ENCODE data around the gene ATOX1.
"Not testable (repeated sequence)": the region's sequence is repeated elsewhere in the genome, so short reads cannot be mapped to it uniquely, and the experiment has no call there.

Gene ATOX1

DNA sequence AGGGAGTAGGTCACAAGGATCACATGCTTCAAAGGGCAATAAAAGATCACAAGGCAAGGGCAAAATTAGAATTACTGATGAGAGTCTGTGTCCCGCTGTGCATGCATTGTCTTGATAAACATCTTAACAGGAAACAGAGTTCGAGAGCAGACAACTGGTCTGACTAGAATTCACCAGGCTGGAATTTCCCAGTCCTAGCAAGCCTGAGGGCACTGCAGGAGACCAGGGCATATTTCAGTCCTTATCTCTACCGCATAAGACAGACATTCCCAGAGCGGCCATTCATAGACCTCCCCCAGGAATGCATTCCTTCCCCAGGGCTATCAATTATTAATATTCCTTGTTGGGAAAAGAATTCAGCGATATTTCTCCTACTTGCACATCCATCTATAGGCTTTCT lies 28.8 kb downstream of the ATOX1 start:
- DNase-seq: not testable (repeated sequence)

GRCh38 chr5:151724360-151724759 lies 34.1 kb downstream of the ATOX1 start:
- DNase-seq: no peak

- no peak for DNase-seq
These were observed 35.9 kb downstream of the ATOX1 start for GRCh38 chr5:151722546-151722945.

DNA sequence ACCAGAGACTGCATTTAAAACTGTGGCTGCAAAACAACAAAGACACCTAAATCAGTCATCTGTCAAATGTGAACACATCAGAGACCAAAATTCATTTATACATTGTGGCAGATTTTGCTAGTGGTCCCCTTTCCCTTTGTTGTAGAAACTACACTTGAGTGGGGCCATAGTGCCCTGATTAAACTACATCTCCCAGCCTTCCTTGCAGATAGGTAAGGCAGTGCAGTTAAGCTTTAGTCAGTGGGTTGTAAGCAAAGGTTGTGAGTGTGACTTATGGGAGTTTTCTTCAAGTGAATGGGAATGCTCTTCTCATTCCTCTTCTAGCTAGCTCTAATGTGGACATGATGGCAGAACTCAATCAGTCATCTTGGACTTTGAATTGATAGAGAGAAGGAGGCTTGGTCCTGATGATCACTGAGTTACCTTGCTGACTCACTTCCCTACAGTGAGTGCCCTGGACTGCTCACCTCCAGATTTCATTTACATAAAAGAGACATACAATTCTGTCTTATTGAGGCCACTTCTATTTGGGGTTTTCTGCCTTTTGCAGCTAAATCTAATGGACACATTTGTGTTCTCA lies 36.5 kb downstream of the ATOX1 start:
- DNase-seq: no peak

- DNase-seq: no peak
These were observed 37.3 kb downstream of the ATOX1 start for GRCh38 chr5:151721087-151721646.

DNA sequence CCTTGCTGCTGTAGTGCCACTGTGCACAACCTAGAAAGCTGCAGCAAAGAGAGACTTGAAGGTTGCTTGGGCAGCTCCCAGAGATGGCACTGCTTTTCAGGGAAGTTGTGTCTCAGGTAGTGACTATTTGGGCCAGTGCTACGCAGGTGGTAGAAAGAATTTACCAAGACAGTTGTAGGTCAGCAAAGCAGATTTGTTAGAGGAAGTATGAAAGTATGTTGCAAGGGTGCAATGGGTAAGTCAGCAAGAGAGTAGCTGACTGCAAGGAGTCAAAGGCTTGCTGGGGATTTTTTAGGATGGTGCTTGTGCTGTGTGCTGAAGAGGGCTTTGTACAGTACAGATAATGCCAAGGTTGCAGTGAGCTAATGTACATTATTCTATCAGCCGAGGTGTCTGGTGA lies 38.2 kb downstream of the ATOX1 start:
- no peak for DNase-seq

DNA sequence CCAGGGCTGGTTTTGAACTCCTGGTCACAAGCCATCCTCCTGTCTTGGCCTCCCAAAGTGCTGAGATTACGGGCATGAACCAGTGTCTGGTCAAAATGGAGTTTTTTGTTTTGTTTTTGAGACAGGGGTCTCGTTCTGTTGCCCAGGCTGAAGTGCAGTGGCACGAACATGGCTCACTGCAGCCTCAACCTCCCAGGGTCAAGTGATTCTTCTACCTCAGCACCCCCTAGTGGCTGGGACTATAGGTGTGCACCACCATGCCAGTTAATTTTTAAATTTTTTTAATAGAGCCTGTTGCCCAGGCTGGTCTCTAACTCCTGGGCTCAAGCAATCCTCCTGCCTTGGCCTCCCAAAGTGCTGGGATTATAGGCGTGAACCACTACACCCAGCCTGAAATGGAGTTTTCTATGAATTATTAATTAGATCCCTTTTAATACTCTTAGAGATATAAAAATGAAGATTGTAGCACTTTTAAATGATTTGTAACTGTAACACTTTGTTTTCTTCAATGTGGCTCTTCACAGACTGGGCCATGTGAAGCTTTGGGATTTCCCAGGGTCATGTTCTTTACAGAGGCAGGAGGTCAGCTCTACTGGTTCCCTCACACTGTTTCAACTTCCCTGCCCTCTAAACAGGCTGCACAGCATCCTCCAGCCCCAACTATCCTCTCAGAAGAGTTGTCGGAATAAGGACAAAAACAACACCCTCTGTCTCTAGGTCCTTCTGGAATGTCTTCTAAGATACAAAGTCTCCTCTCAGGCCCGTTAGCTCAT lies 39.0 kb downstream of the ATOX1 start:
- no peak for DNase-seq

DNA sequence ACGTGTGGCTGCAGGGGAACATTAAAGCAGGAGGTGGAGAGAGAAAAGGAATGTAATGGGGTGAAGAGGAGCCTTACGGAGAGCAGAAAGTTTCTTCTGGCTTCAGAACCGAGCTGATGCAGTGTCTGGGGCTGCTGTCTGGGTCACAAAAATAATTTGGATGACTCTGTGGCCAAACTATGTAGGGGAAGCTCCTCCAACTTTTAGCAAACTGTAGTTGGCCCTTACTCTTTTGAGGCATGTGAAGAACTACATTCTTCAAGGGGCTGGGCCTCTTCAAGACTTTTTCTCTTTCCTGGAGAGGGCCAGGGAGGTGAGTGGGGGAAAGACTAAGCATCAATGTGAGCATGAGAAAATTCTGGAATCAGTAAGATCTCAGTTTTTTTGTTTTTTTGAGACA lies 39.8 kb downstream of the ATOX1 start:
- DNase-seq: no peak

GRCh38 chr5:151718153-151718552 lies 40.3 kb downstream of the ATOX1 start:
- DNase-seq: no peak

- DNase-seq: no peak
These were observed 41.0 kb downstream of the ATOX1 start for GRCh38 chr5:151717416-151717815.

GRCh38 chr5:151709109-151709735 lies 49.2 kb downstream of the ATOX1 start:
- DNase-seq: no peak

GRCh38 chr5:151708126-151708525 lies 50.3 kb downstream of the ATOX1 start:
- no peak for DNase-seq

GRCh38 chr5:151707567-151707966 lies 50.9 kb downstream of the ATOX1 start:
- DNase-seq: no peak

GRCh38 chr5:151706906-151707305 lies 51.5 kb downstream of the ATOX1 start:
- no peak for DNase-seq

DNA sequence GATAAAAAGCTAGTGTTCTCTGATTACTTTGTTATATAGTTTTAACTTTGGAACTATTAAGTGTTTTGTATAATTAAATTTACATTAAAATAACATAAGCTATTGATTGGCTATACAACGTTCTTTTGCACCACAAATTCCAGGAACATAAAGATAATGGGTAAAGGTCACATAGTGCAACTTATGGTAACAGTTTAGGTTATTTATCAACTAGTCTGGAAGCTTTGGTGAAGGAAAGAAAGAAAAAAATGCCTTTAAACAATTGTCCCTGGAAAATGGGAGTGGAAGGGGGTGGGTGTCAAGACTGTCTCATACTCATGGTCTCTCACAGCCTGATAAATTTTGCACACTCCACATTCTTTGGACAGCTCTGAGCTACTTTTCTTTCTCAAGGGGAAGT lies 54.7 kb downstream of the ATOX1 start:
- DNase-seq: no peak

GRCh38 chr5:151703227-151703626 lies 55.2 kb downstream of the ATOX1 start:
- DNase-seq: no peak

GRCh38 chr5:151700820-151701219 lies 57.6 kb downstream of the ATOX1 start:
- DNase-seq: no peak

- no peak for DNase-seq
These were observed 58.1 kb downstream of the ATOX1 start for GRCh38 chr5:151700296-151700695.

DNA sequence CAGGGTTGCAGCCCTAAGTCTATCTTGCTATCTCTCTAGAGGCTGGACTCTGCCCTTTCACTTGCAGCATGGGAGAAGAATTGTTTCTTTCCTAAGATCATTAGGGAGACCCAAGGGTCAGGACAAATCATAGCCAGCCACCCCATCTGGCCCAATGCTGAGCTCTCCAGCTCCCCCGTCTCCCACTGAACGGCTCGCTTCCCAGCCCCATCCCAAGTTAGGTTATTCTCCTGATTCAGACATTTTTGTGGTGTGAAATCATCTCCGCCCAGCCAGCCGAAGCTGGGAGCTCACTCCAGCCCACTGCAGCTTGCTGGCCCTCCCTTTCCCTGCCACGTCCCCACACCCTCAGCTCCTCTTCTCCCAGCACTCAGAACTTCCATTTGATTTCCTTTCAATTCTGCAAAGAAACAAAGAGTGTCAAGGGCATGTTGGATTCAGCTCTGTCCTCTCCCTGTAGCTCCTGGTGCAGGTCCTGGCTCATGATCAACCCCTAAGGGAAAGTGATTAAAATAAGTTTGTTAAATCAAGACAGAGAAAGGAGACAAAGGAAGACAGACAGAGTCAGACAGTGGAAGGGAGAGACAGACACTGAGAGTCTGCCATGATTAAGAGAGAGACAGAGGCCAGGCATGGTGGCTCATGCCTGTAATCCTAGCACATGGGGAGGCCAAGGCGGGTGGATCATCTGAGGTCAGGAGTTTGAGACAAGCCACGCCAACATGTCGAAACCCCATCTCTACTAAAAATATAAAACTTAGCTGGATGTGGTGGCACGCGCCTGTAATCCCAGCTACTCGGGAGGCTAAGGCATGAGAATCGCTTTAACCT lies 59.1 kb downstream of the ATOX1 start:
- DNase-seq: no peak

DNA sequence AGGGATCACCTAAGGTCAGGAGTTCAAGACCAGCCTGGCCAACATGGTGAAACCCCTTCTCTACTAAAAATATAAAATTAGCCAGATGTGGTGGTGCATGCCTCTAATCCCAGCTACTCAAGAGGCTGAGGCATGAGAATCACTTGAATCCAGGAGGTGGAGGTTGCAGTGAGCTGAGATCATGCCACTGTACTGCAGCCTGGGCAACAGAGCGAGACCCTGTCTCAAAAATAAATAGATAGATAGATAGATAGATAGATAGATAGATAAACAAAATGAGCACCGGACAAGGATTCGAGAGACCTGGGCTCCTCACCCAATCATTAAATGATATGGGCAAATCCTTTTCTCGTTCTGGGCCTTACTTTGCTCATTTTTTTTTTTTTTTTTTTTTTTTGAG lies 60.4 kb downstream of the ATOX1 start:
- not testable (repeated sequence) for DNase-seq

GRCh38 chr5:151697452-151697851 lies 61.0 kb downstream of the ATOX1 start:
- DNase-seq: no peak

GRCh38 chr5:151696470-151697061 lies 61.9 kb downstream of the ATOX1 start:
- no peak for DNase-seq

DNA sequence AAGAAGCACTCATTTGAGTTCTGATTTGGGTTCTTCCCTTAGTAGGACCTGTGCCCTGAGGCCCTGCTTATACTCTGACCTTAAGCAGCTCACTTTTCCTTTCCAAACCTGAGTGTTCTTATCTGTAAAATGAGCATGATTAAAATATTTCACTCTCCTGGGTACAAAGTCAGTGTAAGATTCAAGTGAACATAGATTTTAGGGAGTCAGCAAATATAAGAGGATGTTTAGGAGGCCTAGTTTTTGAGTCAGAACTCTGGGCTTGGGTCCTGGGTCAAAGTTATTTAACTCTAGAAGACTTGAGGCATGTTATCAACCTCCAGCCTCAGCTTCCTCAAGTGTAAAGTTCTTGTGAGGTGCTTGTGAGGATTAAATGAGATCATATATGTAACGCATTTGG lies 63.0 kb downstream of the ATOX1 start:
- no peak for DNase-seq

All from activated naive CD4-positive, alpha-beta T cell treated with anti-CD3 and anti-CD28 coated beads, Interleukin-2, amount 50 U/mL, for 16 hours (primary cell).